LNCAP (cell line): ENCODE measurements around the gene RAB39B.

Source experiments
- CTCF ChIP-seq: fragments of 450-650 bp; IDR thresholded peaks from 2 replicates; pipeline ENCODE4 v1.5.1; 2017; ENCODE audit warnings: mild to moderate bottlenecking

RAB39B gene

DNA sequence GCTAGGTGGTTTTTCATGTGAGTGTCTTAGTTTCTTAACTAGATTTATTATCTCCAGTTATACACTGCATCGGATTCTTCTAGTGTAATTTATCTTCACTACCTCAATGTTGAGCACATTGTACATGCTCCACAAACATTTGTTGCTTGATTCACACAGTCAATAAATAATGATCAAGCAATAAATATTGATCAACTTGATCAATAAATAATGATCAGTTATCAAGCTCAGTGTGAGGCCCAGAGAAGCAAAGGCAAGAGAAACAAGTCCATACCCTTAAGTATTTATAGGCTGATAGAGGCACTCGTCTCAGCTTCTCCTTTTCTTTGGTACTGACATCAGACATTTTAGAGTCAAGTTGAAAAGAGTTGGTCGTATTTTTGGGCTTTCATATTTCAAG, 53.1 kb downstream of the RAB39B start:
- TF ChIP-seq CTCF, result no peak
